Nephron (organoid): ENCODE data around the gene MRPL36.

Experiments used
- H3K27ac Mint-ChIP-seq, 3 experiments: 2 replicates each; pipeline ENCODE4 v1.8.0; 2020; ENCODE audit warnings: mixed read lengths in 3 of 3, mild to moderate bottlenecking in 2 of 3, moderate library complexity in 1 of 3
- H3K27me3 Mint-ChIP-seq: 2 replicates; pipeline ENCODE4 v1.8.0; 2021; ENCODE audit warnings: low read depth, mild to moderate bottlenecking, moderate library complexity, mixed read lengths
- H3K36me3 Mint-ChIP-seq: 2 replicates; pipeline ENCODE4 v1.8.0; 2020; ENCODE audit warnings: low read depth, mixed read lengths
- H3K4me1 Mint-ChIP-seq: 2 replicates; pipeline ENCODE4 v1.8.0; 2020; ENCODE audit warnings: mixed read lengths
- H3K4me3 Mint-ChIP-seq, 3 experiments: 2 replicates each; pipeline ENCODE4 v1.8.0; 2020; ENCODE audit warnings: mild to moderate bottlenecking in 3 of 3, mixed read lengths in 3 of 3, moderate library complexity in 2 of 3
- H3K9me3 Mint-ChIP-seq: 2 replicates; pipeline ENCODE4 v1.8.0; 2020; ENCODE audit warnings: mixed read lengths
- TF ChIP-seq, protein P1 (sequence below), 3 experiments: fragments of 200-600 bp; sonication (generic); IDR thresholded peaks; one replicate each; pipeline ENCODE4 v1.5.0; 2021; ENCODE audit warnings: antibody characterized with exemption in 3 of 3; ENCODE audit not compliant: unreplicated experiment in 3 of 3

Gene MRPL36

DNA sequence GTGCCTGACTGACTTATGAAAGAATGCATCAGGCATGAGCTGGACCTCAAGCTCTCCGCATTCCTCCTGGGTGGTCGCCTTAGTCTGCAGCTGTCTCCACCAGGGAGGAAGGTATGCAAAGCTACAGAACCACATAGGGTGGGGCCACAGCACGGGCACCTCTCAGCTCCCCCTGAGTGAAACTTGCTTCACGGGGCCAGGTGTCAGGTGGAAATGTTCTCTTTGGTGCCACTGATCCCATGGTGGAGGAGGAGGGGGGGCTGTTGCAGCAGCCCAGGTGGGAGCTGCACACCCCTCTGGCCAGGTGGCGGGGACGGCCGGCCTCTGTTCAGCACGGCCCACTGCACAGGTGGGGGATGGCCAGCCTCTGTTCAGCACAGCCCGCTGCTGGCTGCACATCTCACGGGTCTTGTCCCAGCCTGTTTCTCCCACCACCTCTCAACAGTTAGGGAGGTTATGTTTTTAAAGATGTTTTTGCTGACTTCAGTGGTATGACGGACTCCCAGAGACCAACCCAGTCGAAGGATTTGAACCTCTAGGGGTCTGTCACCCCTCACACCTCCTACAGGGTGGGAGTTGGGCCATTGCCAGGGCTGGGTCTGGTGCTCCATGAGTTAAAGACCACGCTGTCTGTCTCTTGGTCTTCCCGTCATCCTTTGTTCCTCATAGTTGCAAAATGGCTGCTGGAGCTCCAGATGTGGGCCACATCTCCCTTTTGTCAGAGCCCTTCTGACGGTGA, 34.3 kb downstream of the MRPL36 start:
- Mint-ChIP-seq H3K27me3 (peaks cover 41% of the 10 kb centered on the region), H3K27ac (no peak overlapping the region), H3K9me3 (no peaks in the 10 kb centered on the region)

DNA sequence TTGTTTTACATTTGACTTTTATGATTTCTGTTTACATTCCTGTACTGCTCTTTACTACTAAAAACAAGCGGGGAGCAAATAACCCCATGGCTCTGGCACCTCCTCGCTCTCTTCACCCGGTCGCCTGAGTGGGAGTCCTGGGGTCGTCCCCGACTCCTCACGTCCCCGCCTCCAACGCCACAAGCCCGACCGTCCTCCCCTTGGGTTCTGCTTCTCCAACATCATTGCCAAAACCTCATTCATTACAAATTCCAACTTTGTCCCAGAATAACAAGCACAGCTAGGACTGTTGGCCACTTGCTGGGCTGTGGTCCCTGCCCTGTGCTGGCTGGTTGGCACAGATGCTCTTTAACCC, 35.1 kb downstream of the MRPL36 start:
- Mint-ChIP-seq H3K27me3 (peaks cover 37% of the 10 kb centered on the region), H3K36me3 (no peaks in the 10 kb centered on the region), H3K9me3 (no peaks in the 10 kb centered on the region), H3K27ac (no peak overlapping the region), H3K4me3 (no peak overlapping the region), H3K4me1 (peaks cover 12% of the 10 kb centered on the region)
- TF ChIP-seq, protein P1, sequence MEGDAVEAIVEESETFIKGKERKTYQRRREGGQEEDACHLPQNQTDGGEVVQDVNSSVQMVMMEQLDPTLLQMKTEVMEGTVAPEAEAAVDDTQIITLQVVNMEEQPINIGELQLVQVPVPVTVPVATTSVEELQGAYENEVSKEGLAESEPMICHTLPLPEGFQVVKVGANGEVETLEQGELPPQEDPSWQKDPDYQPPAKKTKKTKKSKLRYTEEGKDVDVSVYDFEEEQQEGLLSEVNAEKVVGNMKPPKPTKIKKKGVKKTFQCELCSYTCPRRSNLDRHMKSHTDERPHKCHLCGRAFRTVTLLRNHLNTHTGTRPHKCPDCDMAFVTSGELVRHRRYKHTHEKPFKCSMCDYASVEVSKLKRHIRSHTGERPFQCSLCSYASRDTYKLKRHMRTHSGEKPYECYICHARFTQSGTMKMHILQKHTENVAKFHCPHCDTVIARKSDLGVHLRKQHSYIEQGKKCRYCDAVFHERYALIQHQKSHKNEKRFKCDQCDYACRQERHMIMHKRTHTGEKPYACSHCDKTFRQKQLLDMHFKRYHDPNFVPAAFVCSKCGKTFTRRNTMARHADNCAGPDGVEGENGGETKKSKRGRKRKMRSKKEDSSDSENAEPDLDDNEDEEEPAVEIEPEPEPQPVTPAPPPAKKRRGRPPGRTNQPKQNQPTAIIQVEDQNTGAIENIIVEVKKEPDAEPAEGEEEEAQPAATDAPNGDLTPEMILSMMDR (IDR thresholded peaks at IDR 0.05; ENCODE audit: unreplicated experiment in 3 of 3): no peak

More for the DNA sequence above, 34.3 kb downstream of the MRPL36 start:
- no peaks in the 10 kb centered on the region for H3K36me3 Mint-ChIP-seq
- H3K4me1 Mint-ChIP-seq: peaks cover 12% of the 10 kb centered on the region
- TF ChIP-seq, protein P1 (IDR thresholded peaks at IDR 0.05; ENCODE audit: unreplicated experiment in 3 of 3): no peak
- H3K4me3 Mint-ChIP-seq: no peak overlapping the region

DNA sequence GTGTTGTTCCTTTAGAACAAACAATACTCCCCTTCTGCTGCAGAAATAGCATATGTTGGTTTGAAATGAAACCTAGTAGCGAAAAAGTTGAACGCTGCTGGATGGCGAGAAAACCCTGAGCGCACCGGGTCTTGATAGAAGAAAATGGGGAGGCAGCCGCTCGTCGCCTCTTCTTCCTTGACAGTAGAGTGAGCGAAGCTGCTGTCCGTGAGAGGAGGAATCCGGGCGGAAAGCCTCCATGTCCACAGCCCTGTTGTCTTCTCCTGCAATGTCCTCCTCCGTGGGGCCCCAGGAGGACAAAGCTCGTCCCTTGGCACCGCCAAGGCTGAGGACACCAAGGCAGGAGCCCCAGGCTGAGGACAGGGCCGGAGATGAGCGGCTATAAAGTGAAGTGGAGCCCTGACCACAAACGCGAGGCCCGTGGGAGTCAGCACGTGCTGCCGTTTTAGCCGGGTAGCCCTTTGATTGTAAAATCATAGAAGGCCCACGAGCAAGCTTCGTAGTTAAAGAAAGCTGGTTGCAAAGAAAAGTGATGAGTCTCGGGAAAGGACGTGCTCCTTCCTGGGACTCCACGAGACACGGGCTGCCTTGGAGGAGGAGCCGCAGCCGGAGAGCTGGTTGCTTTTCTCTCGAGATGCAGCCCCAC, 35.6 kb downstream of the MRPL36 start:
- Mint-ChIP-seq H3K27me3 (peaks cover 41% of the 10 kb centered on the region), H3K9me3 (no peaks in the 10 kb centered on the region), H3K36me3 (no peaks in the 10 kb centered on the region), H3K4me3 (peak overlapping the region in 1 of 3 experiments; percentile 34), H3K4me1 (peaks cover 12% of the 10 kb centered on the region), H3K27ac (no peak overlapping the region)
- TF ChIP-seq, protein P1 (IDR thresholded peaks at IDR 0.05; ENCODE audit: unreplicated experiment in 3 of 3): peak in 1 of 3 experiments; percentile 20

DNA sequence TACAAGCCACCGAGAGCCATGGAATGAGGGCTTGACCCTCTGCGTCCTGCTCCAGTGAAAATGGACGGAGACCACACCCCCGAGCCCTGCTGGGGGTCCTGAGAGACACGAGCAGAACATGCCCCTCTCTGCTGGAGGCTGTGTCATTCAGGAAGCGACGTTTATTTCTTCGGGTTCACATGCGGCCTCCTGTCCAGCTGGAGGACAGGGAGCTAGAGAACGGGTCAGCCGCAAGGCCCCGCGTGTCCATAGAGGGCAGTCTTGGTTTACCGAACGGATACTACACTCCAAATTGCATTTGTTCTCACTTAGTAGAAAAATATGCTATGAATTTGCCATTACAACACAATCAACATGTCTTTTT, 36.1 kb downstream of the MRPL36 start:
- TF ChIP-seq, protein P1 (IDR thresholded peaks at IDR 0.05; ENCODE audit: unreplicated experiment in 3 of 3): peak; percentile 67 to 80 (median 71)
- H3K36me3 Mint-ChIP-seq: peaks cover under 1% of the 10 kb centered on the region
- peak overlapping the region in 1 of 3 experiments; percentile 34 for H3K4me3 Mint-ChIP-seq
- peaks cover under 1% of the 10 kb centered on the region for H3K9me3 Mint-ChIP-seq
- peaks cover 41% of the 10 kb centered on the region for H3K27me3 Mint-ChIP-seq
- peaks cover 12% of the 10 kb centered on the region for H3K4me1 Mint-ChIP-seq
- H3K27ac Mint-ChIP-seq: no peak overlapping the region

DNA sequence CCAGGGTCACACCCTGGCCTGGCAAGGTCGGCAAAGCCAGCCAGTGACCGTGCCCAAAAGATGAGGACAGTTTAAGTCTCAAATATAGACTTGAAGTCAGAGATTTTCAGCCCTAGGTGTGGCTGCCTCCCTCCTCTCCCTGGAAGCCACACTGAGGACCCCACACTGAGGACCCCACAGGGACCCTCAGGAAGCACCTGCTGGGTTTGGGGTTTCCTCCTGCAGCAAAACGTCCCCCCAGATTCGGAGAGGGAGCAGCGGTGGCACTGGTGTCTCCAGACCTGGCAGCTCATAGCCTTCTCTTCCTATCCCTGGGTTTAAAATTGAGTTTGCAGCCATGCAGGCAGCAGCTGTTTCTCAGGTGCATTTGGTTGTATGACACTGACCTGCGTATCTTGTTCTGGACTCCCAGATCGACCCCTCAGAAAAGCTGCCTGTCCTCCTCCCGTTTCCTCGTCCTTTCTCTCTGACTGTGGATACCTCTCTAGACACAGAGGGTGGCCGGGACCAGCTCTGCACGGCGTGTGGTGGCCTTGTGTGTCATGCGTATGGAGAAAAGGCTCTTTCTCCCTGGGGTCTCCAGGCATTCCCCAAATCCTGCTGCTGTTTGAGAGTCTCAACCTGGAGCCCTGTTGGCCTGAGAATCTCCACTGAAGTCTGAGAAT, 36.6 kb downstream of the MRPL36 start:
- H3K9me3 Mint-ChIP-seq: peaks cover 5% of the 10 kb centered on the region
- H3K36me3 Mint-ChIP-seq: peaks cover 5% of the 10 kb centered on the region
- H3K27me3 Mint-ChIP-seq: peaks cover 45% of the 10 kb centered on the region
- no peak overlapping the region for H3K4me3 Mint-ChIP-seq
- TF ChIP-seq, protein P1 (IDR thresholded peaks at IDR 0.05; ENCODE audit: unreplicated experiment in 3 of 3): no peak
- H3K4me1 Mint-ChIP-seq: peaks cover 12% of the 10 kb centered on the region
- no peak overlapping the region for H3K27ac Mint-ChIP-seq
